CD4-positive, CD25-positive, alpha-beta regulatory T cell (primary cell): ENCODE measurements around the gene MAP3K14. TPM values are rescaled to one million over a fixed set of nuclear protein-coding genes. Genes with fewer than 3 reads are reported as not detected.
A peak's percentile ranks its signal among the peaks of the same experiment; 100 is the strongest.

Experiments
- ATAC-seq, 2 donors: fragments of 150-1000 bp; cut with Tn5 transposase; one replicate each; pipeline ENCODE4 v1.10.0; 2021; ENCODE audit warnings: low read depth in 2 of 2, moderate number of reproducible peaks in 2 of 2, moderate library complexity in 1 of 2
- DNase-seq, 3 donors: peaks; one replicate each; pipeline versions ENCODE4 v3.0.0 to v3.0.0-alpha.2; 2012 to 2022; ENCODE audit warnings: mixed read lengths in 1 of 3
- H3K27ac ChIP-seq: one replicate; pipeline ENCODE4 v1.7.0; 2013; ENCODE audit warnings: mild to moderate bottlenecking, low read length; ENCODE audit not compliant: insufficient read depth, poor library complexity, severe bottlenecking
- H3K27me3 ChIP-seq: one replicate; pipeline ENCODE4 v1.7.0; 2013; ENCODE audit warnings: low read length; ENCODE audit not compliant: control insufficient read depth, insufficient read depth
- H3K36me3 ChIP-seq: one replicate; pipeline ENCODE4 v1.7.0; 2013; ENCODE audit warnings: mild to moderate bottlenecking, low read length, moderate library complexity; ENCODE audit not compliant: control insufficient read depth, insufficient read depth
- H3K4me1 ChIP-seq: 2 replicates; pipeline ENCODE4 v1.7.0; 2013; ENCODE audit warnings: mild to moderate bottlenecking, low read length; ENCODE audit not compliant: insufficient read depth, control insufficient read depth, poor library complexity, severe bottlenecking
- H3K4me3 ChIP-seq: one replicate; pipeline ENCODE4 v1.7.0; 2013; ENCODE audit warnings: low read depth, mild to moderate bottlenecking, low read length, moderate library complexity
- H3K9me3 ChIP-seq, 2 experiments: 1 replicate in 1 of 2; 2 replicates in 1 of 2; pipeline ENCODE4 v1.7.0; 2013; ENCODE audit warnings: low read length in 2 of 2, mild to moderate bottlenecking in 1 of 2, moderate library complexity in 1 of 2; ENCODE audit not compliant: control insufficient read depth in 2 of 2
- H3K27ac Mint-ChIP-seq, 3 donors: one replicate each; pipeline ENCODE4 v1.8.0; 2020 to 2022; ENCODE audit warnings: mild to moderate bottlenecking in 3 of 3, mixed read lengths in 3 of 3, moderate library complexity in 2 of 3
- H3K27me3 Mint-ChIP-seq: one replicate; pipeline ENCODE4 v1.8.0; 2022; ENCODE audit warnings: mild to moderate bottlenecking, mixed read lengths
- H3K36me3 Mint-ChIP-seq: one replicate; pipeline ENCODE4 v1.8.0; 2020; ENCODE audit warnings: mixed read lengths
- H3K4me1 Mint-ChIP-seq, 4 donors: one replicate each; pipeline ENCODE4 v1.8.0; 2020 to 2022; ENCODE audit warnings: mixed read lengths in 4 of 4, mild to moderate bottlenecking in 1 of 4
- H3K4me3 Mint-ChIP-seq, 4 donors: one replicate each; pipeline ENCODE4 v1.8.0; 2020 to 2022; ENCODE audit warnings: mild to moderate bottlenecking in 4 of 4, mixed read lengths in 4 of 4, moderate library complexity in 3 of 4
- H3K9me3 Mint-ChIP-seq, 7 donors: one replicate each; pipeline ENCODE4 v1.8.0; 2020 to 2022; ENCODE audit warnings: mixed read lengths in 7 of 7, mild to moderate bottlenecking in 3 of 7, moderate library complexity in 2 of 7
- polyA plus RNA-seq, 4 donors: library from polyadenylated mRNA; unstranded; fragments of 300-500 nt; fragmentation: Illumina TruSeq; gene quantifications; one replicate each; pipeline ENCODE4 v1.2.3, GENCODE V29; 2021
- total RNA-seq: library from RNA; stranded (reverse); gene quantifications from one replicate; pipeline ENCODE4 v1.2.3, GENCODE V29; 2022

MAP3K14 gene
- total and polyA plus RNA-seq, 5 donors from 2014 or later: 5.9 to 61.3 (median 7.2) TPM

- H3K9me3 Mint-ChIP-seq: peaks cover 0 to 2% (median 0%) of the 10 kb centered on the region in 7 donors
- no peak for DNase-seq
These were observed 24.0 kb downstream of the MAP3K14 start for GRCh38 chr17:45292696-45293412.

GRCh38 chr17:45291171-45291805 lies 25.5 kb downstream of the MAP3K14 start:
- H3K9me3 Mint-ChIP-seq: peaks cover 0 to 2% (median 0%) of the 10 kb centered on the region in 7 donors
- H3K27ac ChIP-seq: peak overlapping the region; percentile 39
- ATAC-seq: no peak
- no peaks in the 10 kb centered on the region for H3K9me3 ChIP-seq
- no peaks in the 10 kb centered on the region for H3K27me3 Mint-ChIP-seq
- peaks cover 67% of the 10 kb centered on the region for H3K36me3 ChIP-seq
- DNase-seq: no peak
- H3K4me3 ChIP-seq: no peak overlapping the region
- no peaks in the 10 kb centered on the region for H3K27me3 ChIP-seq
- peak overlapping the region in 2 of 3 donors; percentile 60 to 90 for H3K27ac Mint-ChIP-seq
- H3K4me1 ChIP-seq: peaks cover 23% of the 10 kb centered on the region
- peaks cover 23% of the 10 kb centered on the region for H3K36me3 Mint-ChIP-seq
- peaks cover 0 to 50% (median 25%) of the 10 kb centered on the region in 4 donors for H3K4me1 Mint-ChIP-seq
- H3K4me3 Mint-ChIP-seq: peak overlapping the region in 1 of 4 donors; percentile 22

More at GRCh38 chr17:45292696-45293412, 24.0 kb downstream of the MAP3K14 start:
- Histone ChIP-seq H3K9me3 (no peaks in the 10 kb centered on the region), H3K36me3 (peaks cover 52% of the 10 kb centered on the region), H3K4me3 (no peak overlapping the region), H3K27me3 (no peaks in the 10 kb centered on the region), H3K4me1 (peaks cover 38% of the 10 kb centered on the region), H3K27ac (no peak overlapping the region)
- Mint-ChIP-seq H3K27ac (peak overlapping the region; percentile 77 to 90 (median 83)), H3K4me1 (peaks cover 15 to 66% (median 38%) of the 10 kb centered on the region in 4 donors), H3K27me3 (no peaks in the 10 kb centered on the region), H3K4me3 (no peak overlapping the region), H3K36me3 (peaks cover 23% of the 10 kb centered on the region)
- ATAC-seq: no peak

- Histone ChIP-seq H3K4me1 (peaks cover 16% of the 10 kb centered on the region), H3K27ac (peak overlapping the region; percentile 1), H3K36me3 (peaks cover 68% of the 10 kb centered on the region), H3K27me3 (no peaks in the 10 kb centered on the region), H3K9me3 (no peaks in the 10 kb centered on the region), H3K4me3 (no peak overlapping the region)
- H3K4me3 Mint-ChIP-seq: no peak overlapping the region
- peaks cover 0 to 40% (median 18%) of the 10 kb centered on the region in 4 donors for H3K4me1 Mint-ChIP-seq
- no peak for ATAC-seq
- H3K36me3 Mint-ChIP-seq: peaks cover 27% of the 10 kb centered on the region
- peaks cover 0 to 2% (median 0%) of the 10 kb centered on the region in 7 donors for H3K9me3 Mint-ChIP-seq
- peak overlapping the region; percentile 60 to 94 (median 90) for H3K27ac Mint-ChIP-seq
- H3K27me3 Mint-ChIP-seq: no peaks in the 10 kb centered on the region
- DNase-seq: no peak
These were observed 26.5 kb downstream of the MAP3K14 start for GRCh38 chr17:45290269-45290765.

- H3K4me3 Mint-ChIP-seq: peak overlapping the region in 1 of 4 donors; percentile 86
- no peaks in the 10 kb centered on the region for H3K27me3 Mint-ChIP-seq
- H3K9me3 Mint-ChIP-seq: peaks cover 0 to 2% (median 0%) of the 10 kb centered on the region in 7 donors
- H3K36me3 ChIP-seq: peaks cover 72% of the 10 kb centered on the region
- H3K27ac ChIP-seq: peak overlapping the region; percentile 26
- peak overlapping the region; percentile 68 to 73 (median 69) for H3K27ac Mint-ChIP-seq
- DNase-seq: no peak
- H3K4me1 Mint-ChIP-seq: peaks cover 0 to 34% (median 16%) of the 10 kb centered on the region in 4 donors
- peaks cover 30% of the 10 kb centered on the region for H3K36me3 Mint-ChIP-seq
- ATAC-seq: no peak
- no peak overlapping the region for H3K4me3 ChIP-seq
- peaks cover 13% of the 10 kb centered on the region for H3K4me1 ChIP-seq
- no peaks in the 10 kb centered on the region for H3K27me3 ChIP-seq
- H3K9me3 ChIP-seq: no peaks in the 10 kb centered on the region
These were observed 27.2 kb downstream of the MAP3K14 start for GRCh38 chr17:45289301-45290268.

- Mint-ChIP-seq H3K36me3 (peaks cover 34% of the 10 kb centered on the region), H3K4me1 (peaks cover 0 to 26% (median 16%) of the 10 kb centered on the region in 4 donors), H3K4me3 (no peak overlapping the region), H3K9me3 (peaks cover 0 to 2% (median 0%) of the 10 kb centered on the region in 7 donors), H3K27me3 (no peaks in the 10 kb centered on the region), H3K27ac (no peak overlapping the region)
- no peaks in the 10 kb centered on the region for H3K27me3 ChIP-seq
- ATAC-seq (no peak), DNase-seq (no peak)
- H3K4me1 ChIP-seq: peaks cover 5% of the 10 kb centered on the region
- H3K36me3 ChIP-seq: peaks cover 80% of the 10 kb centered on the region
- H3K27ac ChIP-seq: no peak overlapping the region
- no peak overlapping the region for H3K4me3 ChIP-seq
- no peaks in the 10 kb centered on the region for H3K9me3 ChIP-seq
These were observed 28.0 kb downstream of the MAP3K14 start for GRCh38 chr17:45288825-45289224.

GRCh38 chr17:45287526-45288500 lies 29.0 kb downstream of the MAP3K14 start:
- H3K27ac Mint-ChIP-seq: no peak overlapping the region

More at GRCh38 chr17:45287526-45288500, 29.0 kb downstream of the MAP3K14 start:
- H3K27ac ChIP-seq: no peak overlapping the region
- H3K9me3 ChIP-seq: no peaks in the 10 kb centered on the region
- H3K27me3 Mint-ChIP-seq: no peaks in the 10 kb centered on the region
- peaks cover 0 to 2% (median 0%) of the 10 kb centered on the region in 7 donors for H3K9me3 Mint-ChIP-seq
- peak overlapping the region in 1 of 4 donors; percentile 5 for H3K4me3 Mint-ChIP-seq
- ATAC-seq (no peak), DNase-seq (no peak)
- H3K4me3 ChIP-seq: no peak overlapping the region
- H3K27me3 ChIP-seq: no peaks in the 10 kb centered on the region
- H3K4me1 ChIP-seq: peaks cover 3% of the 10 kb centered on the region
- peaks cover 84% of the 10 kb centered on the region for H3K36me3 ChIP-seq
- peaks cover 0 to 16% (median 12%) of the 10 kb centered on the region in 4 donors for H3K4me1 Mint-ChIP-seq
- H3K36me3 Mint-ChIP-seq: peaks cover 32% of the 10 kb centered on the region
